Ovary (tissue), 3 donors: Measurements from ENCODE around the gene PMPCB.

Source experiments
- CTCF ChIP-seq, 3 donors: fragments of 450-650 bp in 2 of 3; fragments of 200-600 bp in 1 of 3; IDR thresholded peaks; one replicate each; pipeline versions ENCODE4 v1.5.1 to v1.8.0; 2016 to 2022; ENCODE audit warnings: antibody characterized with exemption in 3 of 3, mild to moderate bottlenecking in 1 of 3
- EP300 ChIP-seq: sonication (generic); formaldehyde crosslinking; IDR thresholded peaks from one replicate; pipeline ENCODE4 v1.6.1; 2017; ENCODE audit warnings: antibody characterized with exemption
- POLR2A ChIP-seq: fragments of 450-650 bp; IDR thresholded peaks from one replicate; pipeline ENCODE4 v1.6.1; 2017; ENCODE audit warnings: antibody characterized with exemption, mild to moderate bottlenecking, moderate library complexity
- donor health status: DM: no; HTN: no; CAD: no.

- TF ChIP-seq CTCF (IDR thresholded peaks at IDR 0.05) (no peak), POLR2A (no peak), EP300 (no peak)
These were observed 46.1 kb downstream of the PMPCB start for GRCh38 chr7:103343332-103343731.
